NCI-H128 (cell line): Measurements from ENCODE around the gene BCAP29.

Experiments
- DNase-seq: peaks from one replicate; lab custom pipeline; 2025; ENCODE audit not compliant: unreplicated experiment; lab: John Stamatoyannopoulos, UW

BCAP29 gene

GRCh38 chr7:107581387-107582013, 1.5 kb downstream of the BCAP29 start:
- DNase-seq = no peak

GRCh38 chr7:107582875-107583274, 2.8 kb downstream of the BCAP29 start:
- no peak for DNase-seq

- no peak for DNase-seq
These were observed 4.7 kb downstream of the BCAP29 start for GRCh38 chr7:107584716-107585115.

GRCh38 chr7:107588529-107589130, 8.6 kb downstream of the BCAP29 start:
- no peak for DNase-seq

- DNase-seq = no peak
These were observed 11.4 kb downstream of the BCAP29 start for GRCh38 chr7:107591421-107591820.

GRCh38 chr7:107592361-107593024, 12.4 kb downstream of the BCAP29 start:
- DNase-seq = no peak

GRCh38 chr7:107593025-107593410, 13.0 kb downstream of the BCAP29 start:
- no peak for DNase-seq

GRCh38 chr7:107594961-107595737, 15.1 kb downstream of the BCAP29 start:
- DNase-seq = no peak

GRCh38 chr7:107596881-107597581, 17.0 kb downstream of the BCAP29 start:
- DNase-seq = no peak

GRCh38 chr7:107597582-107597916, 17.5 kb downstream of the BCAP29 start:
- no peak for DNase-seq

GRCh38 chr7:107597953-107598352, 17.9 kb downstream of the BCAP29 start:
- no peak for DNase-seq

GRCh38 chr7:107599262-107599661, 19.2 kb downstream of the BCAP29 start:
- DNase-seq = no peak

- no peak for DNase-seq
These were observed 20.8 kb downstream of the BCAP29 start for GRCh38 chr7:107600816-107601215.

GRCh38 chr7:107605218-107605815, 25.3 kb downstream of the BCAP29 start:
- no peak for DNase-seq

GRCh38 chr7:107606303-107606702, 26.3 kb downstream of the BCAP29 start:
- no peak for DNase-seq

- DNase-seq = no peak
These were observed 29.8 kb downstream of the BCAP29 start for GRCh38 chr7:107609811-107610261.

GRCh38 chr7:107610323-107610722, 30.3 kb downstream of the BCAP29 start:
- no peak for DNase-seq

GRCh38 chr7:107613439-107613838, 33.4 kb downstream of the BCAP29 start:
- no peak for DNase-seq

GRCh38 chr7:107613948-107614347, 33.9 kb downstream of the BCAP29 start:
- DNase-seq = no peak

- no peak for DNase-seq
These were observed 34.4 kb downstream of the BCAP29 start for GRCh38 chr7:107614425-107614824.
